Astrocyte of the spinal cord (primary cell): ENCODE results near the gene SLFN14.

Experiments
- DNase-seq: peaks from one replicate; pipeline ENCODE4 v3.0.0; 2011; ENCODE audit warnings: low read depth, low spot score
- H3K4me3 ChIP-seq: 2 replicates; pipeline ENCODE4 v1.5.1; 2011; ENCODE audit warnings: low read depth, mild to moderate bottlenecking, low read length, moderate library complexity
- in situ Hi-C: cut with HindIII; loops from 2 replicates; pipeline ENCODE4 v1.10.0; 2017; ENCODE audit warnings: low sequenced_read_pairs
- TF ChIP-seq, protein P1 (sequence below): IDR thresholded peaks from 2 replicates; pipeline ENCODE4 v1.5.1; 2012; ENCODE audit warnings: low read depth, mild to moderate bottlenecking, low read length, inconsistent platforms

The SLFN14 gene

DNA sequence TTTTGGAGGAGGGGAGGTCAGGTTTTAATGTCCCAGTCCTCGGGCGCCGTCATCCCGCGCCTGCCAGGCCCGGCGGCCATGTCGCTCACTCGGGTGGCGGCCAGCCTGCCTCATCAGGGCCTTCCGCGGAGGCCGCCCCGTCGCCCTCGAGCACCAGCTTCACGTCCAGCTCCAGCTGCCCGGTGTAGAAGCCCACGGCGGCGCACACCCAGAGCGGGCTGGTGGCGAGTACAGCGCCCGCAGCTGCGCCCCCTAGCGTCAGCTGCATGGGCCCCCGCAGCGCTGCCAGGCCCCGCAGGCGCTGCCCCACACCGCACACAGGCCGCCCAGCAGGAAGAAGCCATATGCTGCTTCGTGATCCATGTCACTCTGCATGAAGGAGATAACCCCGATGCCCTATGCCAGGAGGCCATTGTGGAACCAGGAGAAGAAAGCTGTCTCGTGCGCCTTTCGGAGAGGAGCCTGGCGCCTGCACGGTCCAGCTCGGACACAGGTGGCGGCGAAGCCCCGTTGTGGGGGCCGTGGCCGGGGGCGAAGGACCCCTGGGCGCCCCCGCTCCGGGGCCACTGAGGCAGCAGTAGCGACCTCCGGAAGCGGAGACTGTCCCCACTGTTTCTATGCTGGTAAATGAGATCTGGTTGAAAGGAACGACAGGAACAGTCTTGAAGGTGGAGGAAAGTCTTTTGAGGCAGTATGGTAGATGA, 36.1 kb upstream of the SLFN14 start:
- H3K4me3 ChIP-seq: no peak overlapping the region
- in situ Hi-C loops: no loop called here
- DNase-seq: no peak
- TF ChIP-seq, protein P1, sequence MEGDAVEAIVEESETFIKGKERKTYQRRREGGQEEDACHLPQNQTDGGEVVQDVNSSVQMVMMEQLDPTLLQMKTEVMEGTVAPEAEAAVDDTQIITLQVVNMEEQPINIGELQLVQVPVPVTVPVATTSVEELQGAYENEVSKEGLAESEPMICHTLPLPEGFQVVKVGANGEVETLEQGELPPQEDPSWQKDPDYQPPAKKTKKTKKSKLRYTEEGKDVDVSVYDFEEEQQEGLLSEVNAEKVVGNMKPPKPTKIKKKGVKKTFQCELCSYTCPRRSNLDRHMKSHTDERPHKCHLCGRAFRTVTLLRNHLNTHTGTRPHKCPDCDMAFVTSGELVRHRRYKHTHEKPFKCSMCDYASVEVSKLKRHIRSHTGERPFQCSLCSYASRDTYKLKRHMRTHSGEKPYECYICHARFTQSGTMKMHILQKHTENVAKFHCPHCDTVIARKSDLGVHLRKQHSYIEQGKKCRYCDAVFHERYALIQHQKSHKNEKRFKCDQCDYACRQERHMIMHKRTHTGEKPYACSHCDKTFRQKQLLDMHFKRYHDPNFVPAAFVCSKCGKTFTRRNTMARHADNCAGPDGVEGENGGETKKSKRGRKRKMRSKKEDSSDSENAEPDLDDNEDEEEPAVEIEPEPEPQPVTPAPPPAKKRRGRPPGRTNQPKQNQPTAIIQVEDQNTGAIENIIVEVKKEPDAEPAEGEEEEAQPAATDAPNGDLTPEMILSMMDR: no peak

DNA sequence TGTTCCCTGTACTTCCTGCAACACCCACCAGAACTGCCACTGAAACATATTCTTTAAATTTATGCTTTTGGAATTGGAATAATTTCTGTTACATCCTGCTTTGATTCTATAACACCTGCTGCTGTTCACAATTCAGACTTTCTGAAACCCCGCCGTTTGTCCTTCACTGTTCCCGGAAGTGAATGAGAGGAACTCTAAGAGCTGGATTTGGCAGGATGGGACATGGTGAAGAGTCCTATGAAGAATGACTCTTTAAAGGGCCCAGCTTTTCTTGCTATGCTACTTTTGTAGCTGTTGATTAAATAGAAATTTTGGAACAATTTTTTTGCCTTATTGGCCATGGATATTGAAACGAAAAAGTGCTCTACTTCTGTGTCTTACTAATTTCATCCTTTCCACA, 35.5 kb upstream of the SLFN14 start:
- DNase-seq: no peak
- no peak overlapping the region for H3K4me3 ChIP-seq
- TF ChIP-seq, protein P1: no peak
- in situ Hi-C loops: no loop called here

DNA sequence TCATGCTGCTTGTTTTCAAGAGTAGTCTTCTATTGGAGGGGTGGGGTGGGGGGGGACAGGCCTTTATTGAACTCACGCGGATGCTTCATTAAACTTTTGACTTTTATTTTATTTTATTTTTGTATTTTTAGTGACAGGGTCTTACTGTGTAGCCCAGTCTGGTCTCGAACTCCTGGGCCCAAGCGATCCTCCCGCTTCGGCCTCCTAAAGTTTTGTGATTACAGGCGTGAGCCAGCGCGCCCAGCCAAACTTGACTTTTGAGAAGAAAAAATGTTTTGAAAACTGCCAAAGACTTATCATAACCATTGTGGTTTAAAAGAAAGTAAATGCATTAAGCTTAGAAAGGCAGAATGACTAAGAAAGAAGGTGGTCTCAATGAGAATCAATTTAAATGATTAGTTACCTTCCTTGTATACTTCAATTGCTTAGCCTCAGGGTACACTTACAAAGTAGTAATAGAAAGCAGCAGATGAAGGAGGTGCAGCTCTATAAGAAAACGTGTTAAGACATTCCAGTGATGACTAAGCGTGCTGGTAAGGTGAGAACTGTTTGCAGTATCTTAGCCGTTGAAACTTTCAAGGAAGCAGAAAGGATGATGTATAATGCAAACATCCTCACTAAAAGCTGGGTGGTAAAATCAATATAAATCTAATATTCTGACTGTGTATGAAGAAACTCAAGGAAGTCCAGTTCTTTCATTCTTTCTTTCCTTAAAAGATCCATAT, 27.7 kb upstream of the SLFN14 start:
- DNase-seq: peak; percentile 74
- peak overlapping the region; percentile 98 for H3K4me3 ChIP-seq
- in situ Hi-C loops: no loop called here
- TF ChIP-seq, protein P1: no peak

DNA sequence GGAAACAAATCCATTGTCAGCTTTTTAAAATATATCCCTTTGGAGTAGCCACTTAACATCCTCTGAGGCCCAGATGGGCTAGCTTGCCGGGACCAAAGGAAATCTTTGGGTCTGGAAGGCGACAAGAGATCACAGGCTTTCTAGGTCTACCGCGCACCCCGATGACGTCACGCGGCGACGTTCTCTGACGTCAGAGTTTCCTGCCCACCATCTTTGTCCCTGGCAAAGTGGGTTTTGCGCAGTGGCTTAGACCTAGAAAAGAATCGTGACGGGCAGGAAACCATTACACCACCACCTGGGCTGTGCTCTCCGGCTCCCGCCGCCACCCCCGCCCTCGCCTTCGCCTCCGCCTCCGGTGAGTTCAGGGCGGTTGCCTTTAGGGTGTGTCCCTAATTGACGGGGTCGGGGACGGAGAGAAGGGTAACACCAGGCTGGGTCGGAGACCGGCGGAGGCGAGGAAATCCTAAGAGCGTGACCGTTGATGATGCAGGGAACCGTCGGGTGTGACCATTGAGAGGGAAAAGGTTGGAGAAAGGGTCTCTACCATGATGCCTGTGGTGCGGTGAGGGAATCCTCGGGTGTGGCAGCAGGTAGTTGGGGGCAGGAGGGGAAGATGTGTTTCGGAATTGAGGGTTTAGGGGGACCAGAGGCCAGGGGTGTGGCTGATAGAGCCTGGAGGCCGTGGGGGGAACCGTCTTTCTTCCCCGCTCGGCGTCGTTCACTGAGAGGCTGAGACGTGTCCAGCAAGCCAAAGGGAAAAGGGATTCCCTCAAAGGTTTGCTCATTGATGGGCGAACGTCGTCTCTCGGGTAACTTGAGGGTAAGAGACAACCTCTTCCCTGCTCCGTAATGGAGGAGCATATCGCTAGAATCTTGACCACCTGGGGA, 26.7 kb upstream of the SLFN14 start, which contains the start of gene AP2B1:
Gene AP2B1 (plus strand): TSS at position 249 of the 888 bp plus-strand sequence. CDS start 6,709 bp downstream, outside the sequence.
- in situ Hi-C loops: no loop called here
- H3K4me3 ChIP-seq: peak within 1 kb of the TSS; percentile 98
- TF ChIP-seq, protein P1: no peak
- peak; percentile 98 for DNase-seq

DNA sequence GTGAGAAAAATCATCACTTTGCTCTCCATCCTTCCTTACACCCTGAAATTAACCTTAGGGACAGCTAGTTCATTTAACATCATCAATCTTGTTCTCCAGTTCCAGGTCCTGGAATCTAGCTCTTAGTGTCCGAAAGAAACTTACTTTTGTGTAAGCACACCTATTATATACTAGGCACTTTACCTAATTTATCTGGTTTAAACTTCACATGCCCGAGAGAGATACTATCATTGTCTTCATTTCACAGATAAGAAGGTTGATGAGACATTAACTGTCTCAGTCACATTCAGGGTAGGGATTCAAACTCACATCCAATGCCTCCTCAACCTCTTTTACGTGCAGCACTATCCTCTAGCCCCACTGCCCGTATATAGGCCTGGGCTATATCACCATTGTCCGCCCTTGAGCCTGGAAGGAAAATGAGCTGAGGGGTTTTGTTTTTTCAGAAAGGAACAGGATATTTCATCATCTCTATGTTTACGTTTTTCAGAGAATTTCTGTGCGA, 26.0 kb upstream of the SLFN14 start:
- no peak for DNase-seq
- TF ChIP-seq, protein P1: no peak
- in situ Hi-C loops: no loop called here
- H3K4me3 ChIP-seq: peak overlapping the region; percentile 98

DNA sequence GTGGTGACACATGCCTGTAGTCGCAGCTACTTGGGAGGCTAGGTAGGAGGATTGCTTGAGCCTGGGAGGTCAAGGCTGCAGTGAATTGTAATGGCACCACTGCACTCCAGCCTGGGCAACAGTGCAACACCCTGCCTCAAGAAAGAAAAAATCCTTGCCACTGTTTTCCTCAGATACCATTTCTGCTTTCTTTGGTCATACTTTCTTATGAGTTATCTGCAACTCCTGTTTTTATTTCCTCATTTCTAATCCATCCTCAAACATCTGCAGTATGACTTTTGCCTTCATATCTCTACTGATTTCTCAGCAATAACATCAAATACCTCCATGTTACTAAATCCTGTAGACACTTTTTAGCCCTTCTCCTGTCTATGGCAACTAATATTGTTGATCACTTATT, 23.4 kb upstream of the SLFN14 start:
- DNase-seq: no peak
- in situ Hi-C loops: no loop called here
- TF ChIP-seq, protein P1: no peak
- no peak overlapping the region for H3K4me3 ChIP-seq
